ENCODE measurements around the gene PTPRB.

Gene PTPRB

GRCh38 chr12:70660002-70660604 lies 22.9 kb upstream of the PTPRB start:
- Histone ChIP-seq H3K56ac (ENCODE audit: low read length) (no peak overlapping the region), H3K27me3 (ENCODE audit: insufficient read depth, low read length, poor library complexity) (no peaks in the 10 kb centered on the region), H2BK120ac (ENCODE audit: low read depth, low read length) (no peak overlapping the region), H2BK5ac (ENCODE audit: low read length) (no peak overlapping the region), H3K4me1 (ENCODE audit: control insufficient read depth, low read depth, low read length) (no peaks in the 10 kb centered on the region), H3K9ac (ENCODE audit: low read length) (no peak overlapping the region), H3K27ac (ENCODE audit: low read depth, low read length) (no peak overlapping the region), H4K8ac (ENCODE audit: low read depth, low read length) (no peak overlapping the region), H3K23ac (ENCODE audit: low read length) (no peak overlapping the region), H3K4me2 (ENCODE audit: low read length) (no peak overlapping the region), H4K5ac (ENCODE audit: low read length) (no peak overlapping the region), H3K79me1 (ENCODE audit: low read length) (no peaks in the 10 kb centered on the region), H3K4ac (ENCODE audit: low read depth, low read length) (no peak overlapping the region), H2AK5ac (ENCODE audit: low read length) (no peak overlapping the region), H3K18ac (ENCODE audit: low read length) (no peak overlapping the region), H3K36me3 (ENCODE audit: control insufficient read depth, insufficient read depth, low read length) (no peaks in the 10 kb centered on the region), H2BK15ac (replicated peaks; ENCODE audit: low read depth) (no peak overlapping the region), H3K79me2 (ENCODE audit: control insufficient read depth, insufficient read depth, low read length) (no peaks in the 10 kb centered on the region), H3K4me3 (ENCODE audit: low read length) (no peak overlapping the region)
- DNase-seq: no peak
- WGBS (ENCODE audit: extremely low coverage, insufficient coverage, low lambda C conversion rate): no CpG with 5 or more reads among the region's 5 CpGs

GRCh38 chr12:70659077-70659606 lies 21.9 kb upstream of the PTPRB start:
- no peaks in the 10 kb centered on the region for H3K4me1 ChIP-seq (ENCODE audit: control insufficient read depth, low read depth, low read length)
- no peaks in the 10 kb centered on the region for H3K36me3 ChIP-seq (ENCODE audit: control insufficient read depth, insufficient read depth, low read length)
- no peak overlapping the region for H3K4me3 ChIP-seq (ENCODE audit: low read length)
- H4K8ac ChIP-seq (ENCODE audit: low read depth, low read length): no peak overlapping the region
- no peak overlapping the region for H2BK5ac ChIP-seq (ENCODE audit: low read length)
- no peak overlapping the region for H4K5ac ChIP-seq (ENCODE audit: low read length)
- no peak overlapping the region for H3K23ac ChIP-seq (ENCODE audit: low read length)
- no peak overlapping the region for H3K9ac ChIP-seq (ENCODE audit: low read length)
- no peak overlapping the region for H3K4ac ChIP-seq (ENCODE audit: low read depth, low read length)
- H3K56ac ChIP-seq (ENCODE audit: low read length): no peak overlapping the region
- no peak overlapping the region for H2AK5ac ChIP-seq (ENCODE audit: low read length)
- no peak overlapping the region for H2BK15ac ChIP-seq (replicated peaks; ENCODE audit: low read depth)
- H3K27me3 ChIP-seq (ENCODE audit: insufficient read depth, low read length, poor library complexity): no peaks in the 10 kb centered on the region
- H3K27ac ChIP-seq (ENCODE audit: low read depth, low read length): no peak overlapping the region
- H3K18ac ChIP-seq (ENCODE audit: low read length): no peak overlapping the region
- WGBS (ENCODE audit: extremely low coverage, insufficient coverage, low lambda C conversion rate): no CpG with 5 or more reads among the region's 6 CpGs
- H3K4me2 ChIP-seq (ENCODE audit: low read length): no peak overlapping the region
- no peaks in the 10 kb centered on the region for H3K79me1 ChIP-seq (ENCODE audit: low read length)
- H3K79me2 ChIP-seq (ENCODE audit: control insufficient read depth, insufficient read depth, low read length): no peaks in the 10 kb centered on the region
- peak; percentile 38 for DNase-seq
- no peak overlapping the region for H2BK120ac ChIP-seq (ENCODE audit: low read depth, low read length)

GRCh38 chr12:70657616-70658286 lies 20.5 kb upstream of the PTPRB start:
- Histone ChIP-seq H3K79me2 (ENCODE audit: control insufficient read depth, insufficient read depth, low read length) (no peaks in the 10 kb centered on the region), H3K27me3 (ENCODE audit: insufficient read depth, low read length, poor library complexity) (no peaks in the 10 kb centered on the region), H2BK15ac (replicated peaks; ENCODE audit: low read depth) (no peak overlapping the region), H3K4me3 (ENCODE audit: low read length) (no peak overlapping the region), H3K4ac (ENCODE audit: low read depth, low read length) (no peak overlapping the region), H3K79me1 (ENCODE audit: low read length) (no peaks in the 10 kb centered on the region), H3K4me1 (ENCODE audit: control insufficient read depth, low read depth, low read length) (no peaks in the 10 kb centered on the region), H3K56ac (ENCODE audit: low read length) (no peak overlapping the region), H3K4me2 (ENCODE audit: low read length) (no peak overlapping the region), H3K27ac (ENCODE audit: low read depth, low read length) (no peak overlapping the region), H3K9ac (ENCODE audit: low read length) (no peak overlapping the region), H4K8ac (ENCODE audit: low read depth, low read length) (no peak overlapping the region), H2BK5ac (ENCODE audit: low read length) (no peak overlapping the region), H3K23ac (ENCODE audit: low read length) (no peak overlapping the region), H3K36me3 (ENCODE audit: control insufficient read depth, insufficient read depth, low read length) (no peaks in the 10 kb centered on the region), H2AK5ac (ENCODE audit: low read length) (no peak overlapping the region), H3K18ac (ENCODE audit: low read length) (no peak overlapping the region), H4K5ac (ENCODE audit: low read length) (no peak overlapping the region), H2BK120ac (ENCODE audit: low read depth, low read length) (no peak overlapping the region)
- WGBS (ENCODE audit: extremely low coverage, insufficient coverage, low lambda C conversion rate): no CpG with 5 or more reads among the region's 4 CpGs
- no peak for DNase-seq

GRCh38 chr12:70652451-70652850 lies 15.2 kb upstream of the PTPRB start:
- no CpG with 5 or more reads among the region's 1 CpG for WGBS (ENCODE audit: extremely low coverage, insufficient coverage, low lambda C conversion rate)
- Histone ChIP-seq H3K4me1 (ENCODE audit: control insufficient read depth, low read depth, low read length) (no peaks in the 10 kb centered on the region), H3K18ac (ENCODE audit: low read length) (no peak overlapping the region), H3K79me1 (ENCODE audit: low read length) (no peaks in the 10 kb centered on the region), H3K36me3 (ENCODE audit: control insufficient read depth, insufficient read depth, low read length) (no peaks in the 10 kb centered on the region), H2BK15ac (replicated peaks; ENCODE audit: low read depth) (no peak overlapping the region), H2BK5ac (ENCODE audit: low read length) (no peak overlapping the region), H4K8ac (ENCODE audit: low read depth, low read length) (no peak overlapping the region), H3K4ac (ENCODE audit: low read depth, low read length) (no peak overlapping the region), H2AK5ac (ENCODE audit: low read length) (no peak overlapping the region), H4K5ac (ENCODE audit: low read length) (no peak overlapping the region), H3K4me2 (ENCODE audit: low read length) (no peak overlapping the region), H3K27ac (ENCODE audit: low read depth, low read length) (no peak overlapping the region), H3K4me3 (ENCODE audit: low read length) (no peak overlapping the region), H3K27me3 (ENCODE audit: insufficient read depth, low read length, poor library complexity) (no peaks in the 10 kb centered on the region), H3K23ac (ENCODE audit: low read length) (no peak overlapping the region), H3K56ac (ENCODE audit: low read length) (no peak overlapping the region), H3K9ac (ENCODE audit: low read length) (no peak overlapping the region), H2BK120ac (ENCODE audit: low read depth, low read length) (no peak overlapping the region), H3K79me2 (ENCODE audit: control insufficient read depth, insufficient read depth, low read length) (no peaks in the 10 kb centered on the region)
- no peak for DNase-seq

GRCh38 chr12:70648831-70649230 lies 11.6 kb upstream of the PTPRB start:
- Histone ChIP-seq H3K4ac (ENCODE audit: low read depth, low read length) (no peak overlapping the region), H2BK15ac (replicated peaks; ENCODE audit: low read depth) (no peak overlapping the region), H3K18ac (ENCODE audit: low read length) (no peak overlapping the region), H3K36me3 (ENCODE audit: control insufficient read depth, insufficient read depth, low read length) (no peaks in the 10 kb centered on the region), H3K4me2 (ENCODE audit: low read length) (no peak overlapping the region), H3K9ac (ENCODE audit: low read length) (no peak overlapping the region), H3K27ac (ENCODE audit: low read depth, low read length) (no peak overlapping the region), H3K4me3 (ENCODE audit: low read length) (no peak overlapping the region), H4K8ac (ENCODE audit: low read depth, low read length) (no peak overlapping the region), H3K56ac (ENCODE audit: low read length) (no peak overlapping the region), H3K79me1 (ENCODE audit: low read length) (no peaks in the 10 kb centered on the region), H2BK120ac (ENCODE audit: low read depth, low read length) (no peak overlapping the region), H3K27me3 (ENCODE audit: insufficient read depth, low read length, poor library complexity) (no peaks in the 10 kb centered on the region), H3K79me2 (ENCODE audit: control insufficient read depth, insufficient read depth, low read length) (no peaks in the 10 kb centered on the region), H3K23ac (ENCODE audit: low read length) (no peak overlapping the region), H2AK5ac (ENCODE audit: low read length) (no peak overlapping the region), H3K4me1 (ENCODE audit: control insufficient read depth, low read depth, low read length) (no peaks in the 10 kb centered on the region), H2BK5ac (ENCODE audit: low read length) (no peak overlapping the region), H4K5ac (ENCODE audit: low read length) (no peak overlapping the region)
- no CpG with 5 or more reads among the region's 2 CpGs for WGBS (ENCODE audit: extremely low coverage, insufficient coverage, low lambda C conversion rate)
- DNase-seq: no peak
